ENCODE data around the gene RGS14.
"Not testable (repeated sequence)": the region's sequence is repeated elsewhere in the genome, so short reads cannot be mapped to it uniquely, and the experiment has no call there.

Gene RGS14

GRCh38 chr5:177357146-177357458 is 622 bp upstream of the RGS14 start:
- TF ChIP-seq ZC3H10 (CRISPR knock-in tag; IDR thresholded peaks at IDR 0.05) (no peak), ZNF70 (CRISPR knock-in tag; IDR thresholded peaks at IDR 0.05) (no peak), ZFP3 (CRISPR knock-in tag; IDR thresholded peaks at IDR 0.05) (no peak)
- no peak for ATAC-seq

- no peak for TF ChIP-seq POU6F1 (CRISPR knock-in tag; IDR thresholded peaks at IDR 0.05; ENCODE audit: borderline replicate concordance, low read depth)
- no peak for TF ChIP-seq ISL1 (CRISPR knock-in tag; IDR thresholded peaks at IDR 0.05)
- no peak for TF ChIP-seq BACH2 (CRISPR knock-in tag; IDR thresholded peaks at IDR 0.05; ENCODE audit: borderline replicate concordance)
- TF ChIP-seq OSR1 (CRISPR knock-in tag; IDR thresholded peaks at IDR 0.05): no peak
- TF ChIP-seq TSHZ2 (CRISPR knock-in tag; IDR thresholded peaks at IDR 0.05): no peak
- TF ChIP-seq TOX (CRISPR knock-in tag; IDR thresholded peaks at IDR 0.05; ENCODE audit: borderline replicate concordance): no peak
- TF ChIP-seq GLIS3 (CRISPR knock-in tag; IDR thresholded peaks at IDR 0.05): no peak
- no peak for ATAC-seq
Measured at GRCh38 chr5:177358370-177358819, 671 bp downstream of the RGS14 start.

GRCh38 chr5:177359451-177359851 is 1.7 kb downstream of the RGS14 start:
- TF ChIP-seq ZFP3 (CRISPR knock-in tag; IDR thresholded peaks at IDR 0.05) (no peak), BACH2 (CRISPR knock-in tag; IDR thresholded peaks at IDR 0.05; ENCODE audit: borderline replicate concordance) (no peak), PATZ1 (CRISPR knock-in tag; IDR thresholded peaks at IDR 0.05; ENCODE audit: borderline replicate concordance) (no peak), TOX (CRISPR knock-in tag; IDR thresholded peaks at IDR 0.05; ENCODE audit: borderline replicate concordance) (no peak), SNAI2 (CRISPR knock-in tag; IDR thresholded peaks at IDR 0.05) (no peak)
- ATAC-seq: no peak

GRCh38 chr5:177359860-177360259 is 2.1 kb downstream of the RGS14 start:
- no peak for ATAC-seq
- TF ChIP-seq RARB (CRISPR knock-in tag; IDR thresholded peaks at IDR 0.05): no peak
- no peak for TF ChIP-seq ESRRG (CRISPR knock-in tag; IDR thresholded peaks at IDR 0.05)
- no peak for TF ChIP-seq ZFP3 (CRISPR knock-in tag; IDR thresholded peaks at IDR 0.05)
- no peak for TF ChIP-seq CSRNP3 (CRISPR knock-in tag; IDR thresholded peaks at IDR 0.05)
- no peak for TF ChIP-seq ZNF565 (CRISPR knock-in tag; conservative IDR thresholded peaks at IDR 0.05; ENCODE audit: low read depth)
- TF ChIP-seq CSDC2 (CRISPR knock-in tag; IDR thresholded peaks at IDR 0.05): no peak
- TF ChIP-seq ARNTL (CRISPR knock-in tag; IDR thresholded peaks at IDR 0.05; ENCODE audit: borderline replicate concordance, low read depth): no peak

- ATAC-seq: not testable (repeated sequence)
Measured at GRCh38 chr5:177360740-177361139, 3.0 kb downstream of the RGS14 start.
